Erythroblast (primary cell): ENCODE measurements around the gene ANKH.

ENCODE experiments used
- GATA1 ChIP-seq: IDR thresholded peaks from 2 replicates; pipeline ENCODE4 v1.6.1; 2011; ENCODE audit warnings: low read depth, mild to moderate bottlenecking, control low read depth, low read length, moderate library complexity
- POLR2A ChIP-seq: IDR thresholded peaks from 2 replicates; pipeline ENCODE4 v1.6.1; 2011; ENCODE audit warnings: mild to moderate bottlenecking, low read length

DNA sequence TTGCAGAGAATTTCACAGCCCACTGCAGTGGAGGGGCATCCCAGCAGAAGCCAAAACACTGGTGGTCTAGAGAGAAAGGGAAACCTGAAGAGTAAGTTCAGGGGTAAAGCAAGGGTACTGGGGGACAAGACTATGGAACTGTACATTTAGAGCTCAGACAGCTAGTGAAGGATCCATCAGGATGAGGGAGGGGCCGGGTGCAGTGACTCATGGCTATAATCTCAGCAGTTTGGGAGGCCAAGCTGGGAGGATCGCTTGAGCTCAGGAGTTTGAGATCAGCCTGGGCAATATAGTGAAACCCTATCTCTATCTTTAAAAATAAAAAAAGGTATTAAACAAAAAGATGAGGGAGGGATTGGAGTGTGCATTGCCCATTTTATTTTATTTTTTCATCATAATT, 7.8 kb upstream of the ANKH start:
- TF ChIP-seq POLR2A (no peak), GATA1 (no peak)
